ENCODE measurements around the gene IQGAP2.

The IQGAP2 gene

GRCh38 chr5:76565009-76565408 is 161.9 kb downstream of the IQGAP2 start:
- no peak for DNase-seq (ENCODE audit: extremely low spot score)
- ChIA-PET POLR2A (no interaction called here), CTCF (no interaction called here)
- TF ChIP-seq FOXM1 (IDR thresholded peaks at IDR 0.05; ENCODE audit: borderline replicate concordance) (no peak), LEF1 (IDR thresholded peaks at IDR 0.05; ENCODE audit: borderline replicate concordance) (no peak), L3MBTL2 (conservative IDR thresholded peaks at IDR 0.05) (no peak), ARNT (IDR thresholded peaks at IDR 0.05) (no peak), BHLHE40 (IDR thresholded peaks at IDR 0.05; ENCODE audit: borderline replicate concordance) (no peak), NFRKB (IDR thresholded peaks at IDR 0.05) (no peak), PKNOX1 (IDR thresholded peaks at IDR 0.05) (no peak), ZNF384 (IDR thresholded peaks at IDR 0.05) (no peak), TARDBP (IDR thresholded peaks at IDR 0.05) (no peak), CTBP1 (IDR thresholded peaks at IDR 0.05; ENCODE audit: borderline replicate concordance) (no peak), SUZ12 (IDR thresholded peaks at IDR 0.05) (no peak), FOXK2 (IDR thresholded peaks at IDR 0.05) (no peak), FOXA1 (IDR thresholded peaks at IDR 0.05) (no peak), ELF4 (IDR thresholded peaks at IDR 0.05) (no peak)

- no peak for DNase-seq (ENCODE audit: extremely low spot score)
- TF ChIP-seq FOXM1 (IDR thresholded peaks at IDR 0.05; ENCODE audit: borderline replicate concordance): no peak
- TF ChIP-seq SUZ12 (IDR thresholded peaks at IDR 0.05): no peak
- no peak for TF ChIP-seq SP1 (IDR thresholded peaks at IDR 0.05)
- no peak for TF ChIP-seq ELF4 (IDR thresholded peaks at IDR 0.05)
- TF ChIP-seq LEF1 (IDR thresholded peaks at IDR 0.05; ENCODE audit: borderline replicate concordance): no peak
- no peak for TF ChIP-seq TARDBP (IDR thresholded peaks at IDR 0.05)
- TF ChIP-seq FOXA1 (IDR thresholded peaks at IDR 0.05): no peak
- CTCF ChIA-PET: interaction anchor here (0.7 kb wide), 1 partner anchor 416 kb away, joined by 6 read pairs; no protein-coding TSS in a partner anchor
- POLR2A ChIA-PET: no interaction called here
Observed at GRCh38 chr5:76570153-76570552, 167.1 kb downstream of the IQGAP2 start.

DNA sequence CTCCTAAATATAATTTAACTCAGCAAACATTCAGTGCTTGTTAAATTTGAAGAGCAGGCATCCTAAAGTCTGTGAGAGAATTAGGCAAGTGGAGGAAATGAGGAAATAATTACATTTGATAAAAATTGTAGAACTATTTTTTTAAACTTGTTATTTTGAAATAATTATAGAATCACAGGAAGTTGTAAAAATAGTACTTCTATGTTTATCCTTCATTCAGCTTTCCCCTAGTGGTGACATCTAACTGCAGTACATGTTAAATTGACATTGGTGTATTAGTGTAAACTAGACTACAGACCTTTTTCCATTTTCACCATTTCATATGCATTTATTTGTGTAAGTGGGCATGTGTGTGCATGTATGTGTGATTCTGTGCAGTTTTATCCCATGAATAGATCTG is 168.5 kb downstream of the IQGAP2 start:
- ChIA-PET CTCF (interaction anchor here (0.7 kb wide), 2 partner anchors 268 to 813 kb away, joined by 3 read pairs; no protein-coding TSS in a partner anchor), POLR2A (no interaction called here)
- TF ChIP-seq CTBP1 (IDR thresholded peaks at IDR 0.05; ENCODE audit: borderline replicate concordance): no peak
- no peak for TF ChIP-seq FOXK2 (IDR thresholded peaks at IDR 0.05)
- no peak for TF ChIP-seq BHLHE40 (IDR thresholded peaks at IDR 0.05; ENCODE audit: borderline replicate concordance)
- TF ChIP-seq FOXM1 (IDR thresholded peaks at IDR 0.05; ENCODE audit: borderline replicate concordance): no peak
- DNase-seq (ENCODE audit: extremely low spot score): no peak

- CTCF ChIA-PET: no interaction called here
- no peak for DNase-seq (ENCODE audit: extremely low spot score)
- POLR2A ChIA-PET: no interaction called here
Observed at GRCh38 chr5:76576450-76576849, 173.4 kb downstream of the IQGAP2 start.

GRCh38 chr5:76576996-76577395 is 173.9 kb downstream of the IQGAP2 start:
- CTCF ChIA-PET: interaction anchor here (0.5 to 1.2 kb wide), 2 partner anchors 169 to 173 kb away, joined by 3 to 4 read pairs; partner anchors contain the start of gene IQGAP2
- TF ChIP-seq TARDBP (IDR thresholded peaks at IDR 0.05) (no peak), FOXA1 (IDR thresholded peaks at IDR 0.05) (no peak), FOXM1 (IDR thresholded peaks at IDR 0.05; ENCODE audit: borderline replicate concordance) (no peak), LEF1 (IDR thresholded peaks at IDR 0.05; ENCODE audit: borderline replicate concordance) (no peak), ARNT (IDR thresholded peaks at IDR 0.05) (no peak), NFRKB (IDR thresholded peaks at IDR 0.05) (no peak), PKNOX1 (IDR thresholded peaks at IDR 0.05) (no peak), ZNF384 (IDR thresholded peaks at IDR 0.05) (no peak), FOXK2 (IDR thresholded peaks at IDR 0.05) (no peak), SUZ12 (IDR thresholded peaks at IDR 0.05) (no peak), CTBP1 (IDR thresholded peaks at IDR 0.05; ENCODE audit: borderline replicate concordance) (no peak), BHLHE40 (IDR thresholded peaks at IDR 0.05; ENCODE audit: borderline replicate concordance) (no peak), L3MBTL2 (conservative IDR thresholded peaks at IDR 0.05) (no peak), SP1 (IDR thresholded peaks at IDR 0.05) (no peak), ELF4 (IDR thresholded peaks at IDR 0.05) (no peak), HDGF (IDR thresholded peaks at IDR 0.05; ENCODE audit: borderline replicate concordance) (no peak)
- POLR2A ChIA-PET: no interaction called here
- DNase-seq (ENCODE audit: extremely low spot score): no peak

More at GRCh38 chr5:76576450-76576849, 173.4 kb downstream of the IQGAP2 start:
- TF ChIP-seq ELF4 (IDR thresholded peaks at IDR 0.05) (no peak), HDGF (IDR thresholded peaks at IDR 0.05; ENCODE audit: borderline replicate concordance) (no peak)

GRCh38 chr5:76579166-76579937 is 176.3 kb downstream of the IQGAP2 start:
- no peak for DNase-seq (ENCODE audit: extremely low spot score)
- TF ChIP-seq PKNOX1 (IDR thresholded peaks at IDR 0.05) (no peak), ZNF384 (IDR thresholded peaks at IDR 0.05) (no peak), CTBP1 (IDR thresholded peaks at IDR 0.05; ENCODE audit: borderline replicate concordance) (no peak), FOXK2 (IDR thresholded peaks at IDR 0.05) (no peak), FOXA1 (IDR thresholded peaks at IDR 0.05) (no peak), FOXM1 (IDR thresholded peaks at IDR 0.05; ENCODE audit: borderline replicate concordance) (no peak), SUZ12 (IDR thresholded peaks at IDR 0.05) (no peak), BHLHE40 (IDR thresholded peaks at IDR 0.05; ENCODE audit: borderline replicate concordance) (no peak), HDGF (IDR thresholded peaks at IDR 0.05; ENCODE audit: borderline replicate concordance) (no peak), L3MBTL2 (conservative IDR thresholded peaks at IDR 0.05) (no peak), ELF4 (IDR thresholded peaks at IDR 0.05) (no peak)
- ChIA-PET POLR2A (no interaction called here), CTCF (no interaction called here)
